GM12874 (cell line): ENCODE results near the gene RTN4RL2.

Experiments
- CTCF ChIP-seq: IDR thresholded peaks from 2 replicates; pipeline ENCODE4 v1.5.1; 2011; ENCODE audit warnings: low read depth, mild to moderate bottlenecking, control low read depth, low read length, moderate library complexity; ENCODE audit not compliant: insufficient read depth

Gene RTN4RL2

GRCh38 chr11:57434640-57435546 is 25.4 kb upstream of the RTN4RL2 start:
- TF ChIP-seq CTCF: no peak

- no peak for TF ChIP-seq CTCF
Measured at GRCh38 chr11:57436031-57436430, 24.3 kb upstream of the RTN4RL2 start.

GRCh38 chr11:57438345-57439285 is 21.7 kb upstream of the RTN4RL2 start:
- TF ChIP-seq CTCF: no peak

GRCh38 chr11:57439786-57440185 is 20.5 kb upstream of the RTN4RL2 start:
- TF ChIP-seq CTCF: no peak

GRCh38 chr11:57440744-57441414 is 19.4 kb upstream of the RTN4RL2 start:
- TF ChIP-seq CTCF: no peak

GRCh38 chr11:57444362-57445121 is 15.8 kb upstream of the RTN4RL2 start:
- TF ChIP-seq CTCF: no peak
